ENCODE results near the gene GLRA1.
A peak's percentile ranks its signal among the peaks of the same experiment; 100 is the strongest.

The GLRA1 gene

GRCh38 chr5:151924564-151925301, at the start of gene GLRA1:
Gene GLRA1, minus strand, starts transcription at chr5:151924851. Its CDS starts 302 bp downstream, at chr5:151924549.
- Histone ChIP-seq H3K79me2 (peaks cover 13% of the 10 kb centered on the region), H3K4me2 (ENCODE audit: low read length) (no peak within 1 kb of the TSS), H3K4me3 (ENCODE audit: low read depth, low read length) (no peak within 1 kb of the TSS), H3K36me3 (ENCODE audit: control insufficient read depth, insufficient read depth, low read length) (no peaks in the 10 kb centered on the region), H3K9ac (peak within 1 kb of the TSS; percentile 23), H3K27ac (peak within 1 kb of the TSS; percentile 65), H3K9me3 (ENCODE audit: control insufficient read depth, low read length) (no peaks in the 10 kb centered on the region), H3K27me3 (ENCODE audit: control insufficient read depth, insufficient read depth, low read length) (no peaks in the 10 kb centered on the region), H2AFZ (peak within 1 kb of the TSS; percentile 87), H3K4me1 (peaks cover 5% of the 10 kb centered on the region)
- no peak for TF ChIP-seq CTCF (IDR thresholded peaks at IDR 0.05)

- no peak overlapping the region for H2AFZ ChIP-seq
- no peak overlapping the region for H3K27ac ChIP-seq
- no peak overlapping the region for H3K9ac ChIP-seq
- no peak overlapping the region for H3K4me3 ChIP-seq (ENCODE audit: low read depth, low read length)
- TF ChIP-seq CTCF (IDR thresholded peaks at IDR 0.05): no peak
- H3K4me2 ChIP-seq (ENCODE audit: low read length): no peak overlapping the region
- H3K79me2 ChIP-seq: no peaks in the 10 kb centered on the region
- no peaks in the 10 kb centered on the region for H3K27me3 ChIP-seq (ENCODE audit: control insufficient read depth, insufficient read depth, low read length)
- H3K9me3 ChIP-seq (ENCODE audit: control insufficient read depth, low read length): no peaks in the 10 kb centered on the region
- H3K36me3 ChIP-seq (ENCODE audit: control insufficient read depth, insufficient read depth, low read length): no peaks in the 10 kb centered on the region
- H3K4me1 ChIP-seq: no peaks in the 10 kb centered on the region
These were observed 46.2 kb upstream of the GLRA1 start for GRCh38 chr5:151970885-151971284.

GRCh38 chr5:151967865-151968264, 43.2 kb upstream of the GLRA1 start:
- Histone ChIP-seq H3K79me2 (no peaks in the 10 kb centered on the region), H3K4me1 (no peaks in the 10 kb centered on the region), H3K9ac (no peak overlapping the region), H3K4me2 (ENCODE audit: low read length) (no peak overlapping the region), H3K27me3 (ENCODE audit: control insufficient read depth, insufficient read depth, low read length) (no peaks in the 10 kb centered on the region), H3K4me3 (ENCODE audit: low read depth, low read length) (no peak overlapping the region), H3K36me3 (ENCODE audit: control insufficient read depth, insufficient read depth, low read length) (no peaks in the 10 kb centered on the region), H3K9me3 (ENCODE audit: control insufficient read depth, low read length) (no peaks in the 10 kb centered on the region), H3K27ac (no peak overlapping the region), H2AFZ (no peak overlapping the region)
- no peak for TF ChIP-seq CTCF (IDR thresholded peaks at IDR 0.05)

- no peak overlapping the region for H3K9ac ChIP-seq
These were observed 41.4 kb upstream of the GLRA1 start for GRCh38 chr5:151966046-151966445.

More at GRCh38 chr5:151966046-151966445, 41.4 kb upstream of the GLRA1 start:
- Histone ChIP-seq H2AFZ (no peak overlapping the region), H3K4me2 (ENCODE audit: low read length) (no peak overlapping the region), H3K4me1 (no peaks in the 10 kb centered on the region), H3K36me3 (ENCODE audit: control insufficient read depth, insufficient read depth, low read length) (no peaks in the 10 kb centered on the region), H3K27ac (no peak overlapping the region), H3K27me3 (ENCODE audit: control insufficient read depth, insufficient read depth, low read length) (no peaks in the 10 kb centered on the region), H3K4me3 (ENCODE audit: low read depth, low read length) (no peak overlapping the region), H3K79me2 (no peaks in the 10 kb centered on the region), H3K9me3 (ENCODE audit: control insufficient read depth, low read length) (no peaks in the 10 kb centered on the region)
- TF ChIP-seq CTCF (IDR thresholded peaks at IDR 0.05): no peak

All from parathyroid adenoma (tissue), 2 donors.